Measurements from ENCODE around the gene MACROD2.
"Not testable (repeated sequence)": the region's sequence is repeated elsewhere in the genome, so short reads cannot be mapped to it uniquely, and the experiment has no call there.

MACROD2 gene

DNA sequence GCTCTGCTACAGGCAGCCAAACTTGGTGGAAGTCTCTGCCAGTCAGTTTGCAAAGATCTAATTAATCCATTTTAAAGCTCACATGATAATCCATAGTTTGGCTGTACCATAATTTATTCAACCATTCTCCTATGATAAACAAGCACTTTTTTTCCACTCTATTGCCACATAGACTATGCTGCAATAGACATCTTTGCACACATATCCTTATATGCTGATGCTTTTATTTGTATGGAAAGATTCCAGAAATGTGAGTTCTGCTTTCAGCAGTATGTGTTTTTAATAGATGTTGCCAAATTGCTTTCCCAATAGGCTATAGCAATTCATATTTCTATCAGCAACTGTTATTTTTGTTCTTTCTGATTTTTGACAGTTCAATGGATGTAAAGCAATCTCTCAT, 1950.0 kb downstream of the MACROD2 start:
- peak in 3 of 4 experiments; percentile 9 to 67 (median 47) for DNase-seq

DNA sequence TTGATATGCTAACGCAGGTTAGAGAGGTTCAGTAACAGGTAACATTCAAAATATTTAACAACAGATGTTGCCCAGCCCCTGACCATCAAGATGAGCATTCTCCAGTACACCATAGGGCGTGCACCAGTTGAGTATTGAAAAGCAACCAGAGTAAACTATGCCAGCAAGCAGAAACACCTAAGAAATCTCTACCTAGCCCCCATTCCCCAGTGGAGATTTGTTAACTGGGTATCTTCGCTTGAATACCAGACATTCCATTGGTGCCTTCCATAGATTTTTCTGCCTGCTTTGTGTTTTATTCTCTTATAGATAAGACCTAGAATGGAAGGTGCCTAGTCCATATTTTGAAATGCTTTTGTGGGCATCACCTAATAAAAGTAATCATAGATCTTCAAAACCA, 1954.1 kb downstream of the MACROD2 start:
- DNase-seq, result no peak

DNA sequence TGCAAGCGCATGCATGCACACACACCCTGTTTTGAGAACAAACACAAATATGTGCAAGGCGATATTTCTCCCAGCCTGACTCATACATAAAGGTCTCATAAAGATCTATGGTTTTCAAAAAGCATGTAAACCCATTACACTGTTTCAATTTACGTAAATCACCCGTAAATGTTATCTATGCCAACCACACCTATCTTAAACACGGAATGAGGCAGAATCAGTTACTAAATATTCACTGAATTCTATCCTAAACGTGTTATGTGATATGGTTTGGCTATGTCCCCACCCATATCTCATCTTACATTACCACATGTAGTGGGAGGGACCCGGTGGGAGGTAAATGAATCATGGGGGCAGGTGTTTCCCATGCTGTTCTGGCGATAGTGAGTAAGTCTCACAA, 1956.3 kb downstream of the MACROD2 start:
- DNase-seq, result no peak

DNA sequence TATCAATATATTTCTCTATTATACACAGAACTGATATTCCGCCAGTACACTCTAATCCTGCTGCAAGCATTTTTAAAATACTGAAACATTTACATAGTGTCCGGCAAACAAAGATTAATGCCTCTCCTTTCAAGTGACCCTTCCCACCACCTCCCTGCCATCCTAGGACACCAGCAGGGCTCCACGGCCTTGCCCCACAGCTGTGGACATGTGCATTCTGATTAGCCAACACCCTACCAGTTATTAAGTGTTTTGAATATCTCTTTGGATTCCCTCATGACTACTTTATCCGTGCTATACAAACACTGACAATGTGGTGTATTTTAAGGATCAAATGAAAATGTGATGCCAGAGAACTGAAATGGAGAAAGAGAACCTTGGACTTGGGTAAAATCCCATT, 1962.8 kb downstream of the MACROD2 start:
- no peak for DNase-seq

DNA sequence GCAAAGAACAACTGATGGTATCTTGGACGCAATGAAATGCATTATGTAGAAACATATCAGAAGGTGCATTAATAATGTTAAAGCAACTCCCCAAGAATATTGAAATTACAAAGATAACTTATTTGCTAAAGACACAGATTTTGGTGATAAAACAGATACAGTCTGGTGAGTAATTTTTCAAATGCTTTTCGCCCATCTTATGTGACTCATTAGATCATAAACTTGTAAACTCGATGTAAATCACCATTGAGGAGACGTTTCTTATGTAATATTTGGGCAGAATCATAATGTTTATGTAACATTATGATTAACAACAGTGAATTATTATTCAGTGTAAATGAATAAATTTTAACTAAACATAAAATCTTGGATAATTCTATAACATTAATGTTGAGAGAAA, 1969.8 kb downstream of the MACROD2 start:
- DNase-seq, result no peak

DNA sequence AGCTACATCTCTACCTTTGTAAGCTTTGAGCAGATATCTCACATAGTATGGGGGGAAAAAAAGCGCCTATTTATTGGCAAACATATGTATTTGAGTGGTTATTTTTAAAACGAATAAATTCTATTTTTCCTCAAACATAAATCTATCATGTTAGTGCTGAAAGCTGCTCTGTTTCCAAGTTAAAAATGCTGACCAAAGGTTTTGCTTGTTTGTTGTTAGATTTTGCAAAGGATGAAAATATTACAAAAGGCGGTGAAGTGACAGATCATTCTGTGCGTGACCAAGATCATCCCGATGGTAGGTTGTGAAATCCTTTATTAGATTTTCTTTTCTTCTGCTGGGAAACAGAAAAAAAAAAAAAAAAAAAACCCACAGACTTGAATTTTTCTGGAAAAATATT, 1972.0 kb downstream of the MACROD2 start:
- DNase-seq, result no peak

DNA sequence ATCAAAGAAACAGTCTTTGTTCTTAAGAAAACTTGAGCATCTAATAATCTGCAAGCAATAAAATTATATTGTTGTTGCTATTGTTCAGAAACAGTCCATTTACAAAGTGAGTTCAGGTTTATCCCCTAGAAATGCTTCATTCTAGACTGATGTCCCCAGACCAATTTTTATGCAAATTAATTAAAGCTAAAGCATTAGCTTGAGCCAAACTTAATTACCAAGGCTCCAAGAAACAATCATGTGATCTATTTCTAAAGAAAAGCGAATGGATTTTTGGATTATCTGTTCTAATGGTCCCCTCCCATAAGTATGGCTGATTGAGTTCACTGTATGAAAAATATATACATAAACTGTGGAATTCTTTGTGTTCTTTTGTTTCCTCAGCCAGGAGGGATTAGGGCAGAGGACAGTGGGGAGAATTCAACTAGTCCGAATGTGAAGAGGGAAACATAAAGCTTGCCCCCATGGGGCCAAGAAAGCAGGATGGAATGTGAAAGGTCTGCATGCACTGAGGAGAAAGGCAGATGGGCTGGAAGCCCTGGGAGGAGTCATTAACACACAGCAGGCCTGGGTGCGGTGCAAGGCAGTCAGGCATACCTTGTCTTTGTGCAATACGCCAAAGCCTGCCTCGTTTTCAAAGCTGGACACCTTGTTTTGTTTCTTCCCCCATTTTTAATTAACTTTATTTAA, 1980.9 kb downstream of the MACROD2 start:
- no peak for DNase-seq

GRCh38 chr20:15977026-15977425, 1981.7 kb downstream of the MACROD2 start:
- no peak for DNase-seq

- no peak for DNase-seq
Observed at GRCh38 chr20:15977758-15978157, 1982.4 kb downstream of the MACROD2 start.

- not testable (repeated sequence) for DNase-seq
Observed at GRCh38 chr20:15985494-15986368, 1990.4 kb downstream of the MACROD2 start.

- DNase-seq, result no peak
Observed at GRCh38 chr20:15986690-15987089, 1991.4 kb downstream of the MACROD2 start.

DNA sequence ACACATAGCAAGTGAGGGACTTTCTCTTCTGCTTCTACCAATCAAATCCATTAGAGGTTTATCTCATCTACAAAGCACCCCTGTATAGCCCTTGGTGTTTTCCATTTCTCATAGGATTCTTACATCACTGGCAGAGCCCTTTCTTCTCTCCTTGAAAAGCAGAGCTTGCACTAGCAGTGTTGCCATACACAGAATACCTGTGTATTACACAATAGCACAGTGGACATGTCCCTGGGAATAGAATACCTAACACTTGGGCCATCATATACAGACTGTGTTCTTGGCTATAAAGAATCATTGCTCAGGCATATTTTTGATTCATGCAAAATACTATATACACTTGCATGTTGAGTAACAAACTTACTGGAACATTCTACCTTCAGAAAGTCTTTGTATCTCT, 1996.0 kb downstream of the MACROD2 start:
- DNase-seq, result no peak

- DNase-seq, result no peak
Observed at GRCh38 chr20:15992564-15992963, 1997.2 kb downstream of the MACROD2 start.

DNA sequence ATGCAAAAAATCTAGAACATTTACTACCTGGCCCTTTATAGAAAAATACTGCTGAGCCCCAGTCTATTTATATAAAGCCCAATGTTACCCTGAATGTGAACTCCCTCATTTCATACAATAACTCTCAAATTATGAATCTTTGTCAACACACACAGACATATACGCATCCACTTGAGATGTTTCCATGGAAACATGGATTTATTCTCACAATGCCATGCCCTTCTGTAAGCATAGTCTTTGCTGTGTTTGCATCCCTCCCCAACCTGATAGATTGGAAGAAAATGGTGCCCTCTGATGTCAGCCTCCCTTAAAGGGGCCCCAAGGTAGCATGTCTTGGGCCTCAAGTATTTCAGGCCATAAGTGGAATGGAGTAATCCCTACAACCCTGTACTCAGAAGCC, 2004.8 kb downstream of the MACROD2 start:
- DNase-seq, result no peak

DNA sequence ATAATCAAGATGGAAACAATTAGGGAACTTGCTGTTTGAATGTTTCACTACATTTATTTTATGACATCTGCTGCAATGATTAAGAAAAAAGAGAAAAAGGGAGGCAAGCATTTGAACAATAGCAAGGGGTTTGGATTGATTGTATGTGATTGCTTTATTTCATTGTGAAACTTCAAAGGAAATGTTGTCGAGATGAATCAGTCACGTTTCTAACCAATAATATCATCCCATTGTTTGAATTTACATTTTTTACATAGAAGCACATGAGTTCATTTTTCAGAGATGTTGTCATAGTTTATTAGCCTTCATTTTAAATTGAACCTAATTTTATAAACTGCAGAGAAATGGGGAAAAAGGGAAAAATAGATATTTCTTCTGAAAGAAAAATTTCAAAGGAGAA, 2006.0 kb downstream of the MACROD2 start:
- DNase-seq, result no peak

DNA sequence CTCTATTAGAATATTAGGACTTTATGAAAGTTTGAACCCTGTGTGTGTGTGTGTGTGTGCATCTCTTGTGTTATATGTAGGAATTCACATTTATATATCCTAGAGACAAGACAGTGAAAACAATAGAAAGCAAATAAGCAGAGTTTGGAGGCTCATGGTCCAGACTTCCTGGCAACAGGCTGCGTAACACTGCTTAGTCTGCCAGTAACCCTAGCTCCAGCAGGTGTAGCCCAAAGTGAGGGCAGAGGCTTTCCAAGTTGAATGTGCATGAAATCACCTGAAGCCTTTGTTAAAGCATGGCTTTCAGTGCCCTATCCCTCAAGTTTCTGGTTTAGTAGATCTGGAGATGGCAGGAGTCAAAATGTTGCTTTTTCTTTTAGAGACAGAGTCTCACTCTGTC, 2008.0 kb downstream of the MACROD2 start:
- no peak for DNase-seq

DNA sequence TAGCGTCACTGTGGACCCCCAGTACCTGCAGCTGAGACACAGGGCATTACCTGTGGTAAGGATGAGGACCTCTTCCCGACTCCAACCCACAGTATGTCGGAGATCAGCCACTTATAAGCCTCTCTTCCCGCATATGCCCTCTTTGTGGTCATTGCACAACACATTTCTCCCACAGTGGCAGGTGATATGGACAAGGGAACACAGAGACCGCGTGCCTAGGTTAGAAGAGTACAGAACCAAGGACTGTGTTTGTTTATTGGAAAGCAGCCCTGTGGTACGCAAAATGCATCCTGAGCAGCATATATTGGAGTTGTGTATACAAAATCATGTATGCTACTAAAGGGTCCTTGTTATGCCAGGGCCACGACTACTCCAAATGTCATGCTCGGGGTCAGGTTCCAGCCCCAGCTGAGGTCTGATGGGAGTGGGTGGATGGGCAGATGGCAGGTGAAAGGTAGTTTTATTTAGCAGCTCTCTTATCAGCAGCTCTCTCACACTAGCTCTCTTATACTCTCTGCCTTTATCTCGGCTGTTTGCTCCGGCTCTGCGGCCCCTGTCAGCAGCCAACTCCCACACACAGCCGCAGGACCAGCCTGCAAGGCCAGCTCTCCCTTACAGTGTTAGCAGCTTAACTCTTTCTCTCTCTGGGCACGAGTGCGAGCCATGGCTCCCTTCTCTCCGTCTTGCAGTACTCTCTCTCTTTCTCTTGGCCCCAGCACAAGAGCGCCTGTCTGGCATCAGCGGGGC, 2009.0 kb downstream of the MACROD2 start:
- no peak for DNase-seq

GRCh38 chr20:16005021-16005914, 2010.0 kb downstream of the MACROD2 start:
- peak in 1 of 4 experiments; percentile 6 for DNase-seq

GRCh38 chr20:16005915-16006493, 2010.7 kb downstream of the MACROD2 start:
- no peak for DNase-seq

GRCh38 chr20:16007164-16007563, 2011.8 kb downstream of the MACROD2 start:
- DNase-seq, result no peak

- peak in 2 of 4 experiments; percentile 3 to 9 for DNase-seq
Observed at GRCh38 chr20:16007962-16008361, 2012.6 kb downstream of the MACROD2 start.

DNA sequence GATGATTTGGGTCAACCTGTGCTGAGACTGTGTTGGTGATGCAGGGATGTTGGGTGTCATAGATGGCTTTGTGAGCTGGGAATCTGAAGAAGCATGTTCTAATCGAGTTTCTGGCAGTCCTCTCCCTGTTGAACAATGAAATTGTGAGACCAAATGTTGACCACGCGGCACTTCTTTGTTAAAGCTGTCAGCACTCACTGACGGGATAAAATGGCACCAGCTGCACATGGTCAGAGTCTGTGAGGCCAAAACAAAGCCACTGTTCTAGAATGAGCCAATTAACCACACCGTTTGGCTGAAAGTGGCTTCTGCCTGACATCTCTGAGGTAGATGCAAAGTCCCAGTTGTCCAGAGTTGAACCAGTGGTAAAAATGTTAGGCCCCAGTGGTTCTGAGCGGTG, 2015.7 kb downstream of the MACROD2 start:
- no peak for DNase-seq
